ENCODE measurements around the gene CCDC15.
A peak's percentile ranks its signal among the peaks of the same experiment; 100 is the strongest.
"Not testable (repeated sequence)": the region's sequence is repeated elsewhere in the genome, so short reads cannot be mapped to it uniquely, and the experiment has no call there.

Gene CCDC15

GRCh38 chr11:124943254-124943616 is 10.8 kb upstream of the CCDC15 start:
- DNase-seq, result no peak

GRCh38 chr11:124943741-124944140 is 10.3 kb upstream of the CCDC15 start:
- DNase-seq, result no peak

GRCh38 chr11:124944565-124944964 is 9.4 kb upstream of the CCDC15 start:
- DNase-seq, result no peak

- DNase-seq, result no peak
Observed at GRCh38 chr11:124945826-124946225, 8.2 kb upstream of the CCDC15 start.

GRCh38 chr11:124946735-124947141 is 7.3 kb upstream of the CCDC15 start:
- no peak for DNase-seq

GRCh38 chr11:124950601-124951330 is 3.2 kb upstream of the CCDC15 start:
- peak; percentile 16 for DNase-seq

GRCh38 chr11:124951341-124951740 is 2.7 kb upstream of the CCDC15 start:
- no peak for DNase-seq

GRCh38 chr11:124954590-124954955 is 571 bp downstream of the CCDC15 start:
- DNase-seq, result no peak

- DNase-seq, result no peak
Observed at GRCh38 chr11:124955035-124955434, 1.0 kb downstream of the CCDC15 start.

GRCh38 chr11:124961972-124962609 is 8.1 kb downstream of the CCDC15 start:
- DNase-seq, result peak; percentile 73

- not testable (repeated sequence) for DNase-seq
Observed at GRCh38 chr11:124968197-124968596, 14.2 kb downstream of the CCDC15 start.

GRCh38 chr11:124970925-124971324 is 16.9 kb downstream of the CCDC15 start:
- DNase-seq, result no peak

GRCh38 chr11:124971810-124972209 is 17.8 kb downstream of the CCDC15 start:
- no peak for DNase-seq

- no peak for DNase-seq
Observed at GRCh38 chr11:124976531-124976930, 22.5 kb downstream of the CCDC15 start.

GRCh38 chr11:124977006-124977405 is 23.0 kb downstream of the CCDC15 start:
- DNase-seq, result no peak

- no peak for DNase-seq
Observed at GRCh38 chr11:124978316-124978715, 24.3 kb downstream of the CCDC15 start.

- no peak for DNase-seq
Observed at GRCh38 chr11:124982043-124982442, 28.0 kb downstream of the CCDC15 start.

GRCh38 chr11:124983674-124984511 is 29.9 kb downstream of the CCDC15 start:
- no peak for DNase-seq

GRCh38 chr11:124984512-124984854 is 30.5 kb downstream of the CCDC15 start:
- DNase-seq, result no peak

- DNase-seq, result no peak
Observed at GRCh38 chr11:124987096-124987495, 33.1 kb downstream of the CCDC15 start.

GRCh38 chr11:124988063-124988462 is 34.1 kb downstream of the CCDC15 start:
- no peak for DNase-seq

- DNase-seq, result no peak
Observed at GRCh38 chr11:125001079-125001778, 47.2 kb downstream of the CCDC15 start.

GRCh38 chr11:125001849-125002248 is 47.8 kb downstream of the CCDC15 start:
- no peak for DNase-seq

Measured in activated CD4-positive, alpha-beta T cell treated with anti-CD3 and anti-CD28 coated beads, Interleukin-2, amount 50 U/mL, for 16 hours (primary cell).